ENCODE measurements around the gene ZBTB7C.

- TF ChIP-seq YY1 (IDR thresholded peaks at IDR 0.05; ENCODE audit: insufficient read depth, insufficient read length) (no peak), ZNF274 (IDR thresholded peaks at IDR 0.05; ENCODE audit: low read depth, low read length) (no peak), SUZ12 (IDR thresholded peaks at IDR 0.05; ENCODE audit: extremely low read depth, insufficient read depth, insufficient read length) (no peak)
These were observed 279.5 kb downstream of the ZBTB7C start for GRCh38 chr18:48129621-48130082.

All from NT2/D1 (cell line).